SK-N-SH (cell line): Measurements from ENCODE around the gene CETP.

Experiments
- CTCF ChIP-seq: fragments of 200-600 bp; sonication (generic); IDR thresholded peaks from 2 replicates; pipeline ENCODE4 v1.6.1; 2017; ENCODE audit warnings: antibody characterized with exemption, mild to moderate bottlenecking, moderate library complexity
- EP300 ChIP-seq, 2 experiments: IDR thresholded peaks; 2 replicates each; pipeline versions ENCODE4 v1.4.0 to v1.6.1; 2012; ENCODE audit warnings: borderline replicate concordance in 1 of 2, low read depth in 1 of 2, low read length in 1 of 2
- FOXM1 ChIP-seq: IDR thresholded peaks from 2 replicates; pipeline ENCODE4 v1.4.0; 2012; ENCODE audit warnings: low read depth, mild to moderate bottlenecking
- MEF2A ChIP-seq: IDR thresholded peaks from 2 replicates; pipeline ENCODE4 v1.4.0; 2012; ENCODE audit warnings: low read depth, borderline replicate concordance
- SIN3A ChIP-seq: IDR thresholded peaks from 2 replicates; pipeline ENCODE4 v1.6.1; 2012; ENCODE audit warnings: low read depth, mild to moderate bottlenecking, low read length, moderate library complexity, borderline replicate concordance
- USF2 ChIP-seq: fragments of 150-350 bp; IDR thresholded peaks from 2 replicates; pipeline ENCODE4 v1.6.1; 2017; ENCODE audit warnings: antibody characterized with exemption, low read length, low read depth, borderline replicate concordance

DNA sequence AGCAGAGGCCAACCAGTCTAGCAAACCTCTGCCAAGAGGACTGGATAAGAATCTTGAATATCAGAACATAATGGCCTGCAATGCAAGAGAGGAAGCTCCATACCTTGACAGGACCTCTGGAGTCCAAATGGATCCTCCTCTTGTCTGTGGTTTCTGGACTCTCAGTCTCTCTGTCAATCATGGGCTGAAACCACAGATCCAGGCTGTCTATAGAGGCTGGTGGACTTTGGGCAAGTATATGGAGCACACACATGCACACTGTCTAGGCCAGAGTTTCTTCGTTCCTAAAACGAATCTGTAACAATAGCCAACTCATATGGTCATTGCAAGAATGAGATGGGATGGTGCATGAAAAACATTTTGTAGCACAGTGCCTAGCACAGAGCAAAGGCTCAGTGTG, 65.3 kb downstream of the CETP start:
- TF ChIP-seq USF2 (no peak), EP300 (IDR thresholded peaks at IDR 0.05; ENCODE audit: borderline replicate concordance in 1 of 2, low read depth in 1 of 2, low read length in 1 of 2) (no peak), FOXM1 (no peak), MEF2A (no peak), SIN3A (no peak), CTCF (no peak)
